ENCODE results near the gene BDH2. TPM values are rescaled to one million over a fixed set of nuclear protein-coding genes. Genes with fewer than 3 reads are reported as not detected.

Gene BDH2
- total RNA-seq, 1 donor from 2014 or later: 27.5 TPM

GRCh38 chr4:103044183-103044582 lies 55.5 kb downstream of the BDH2 start:
- Mint-ChIP-seq H3K4me1 (ENCODE audit: low read depth) (no peaks in the 10 kb centered on the region), H3K9me3 (ENCODE audit: low read depth) (no peaks in the 10 kb centered on the region), H3K4me3 (ENCODE audit: unreplicated experiment) (no peak overlapping the region), H3K27ac (ENCODE audit: unreplicated experiment) (peak overlapping the region; percentile 49), H3K27me3 (ENCODE audit: low read depth) (no peaks in the 10 kb centered on the region), H3K36me3 (ENCODE audit: low read depth) (peaks cover 12% of the 10 kb centered on the region)
- DNase-seq (ENCODE audit: low spot score): no peak
- TF ChIP-seq, protein P1, sequence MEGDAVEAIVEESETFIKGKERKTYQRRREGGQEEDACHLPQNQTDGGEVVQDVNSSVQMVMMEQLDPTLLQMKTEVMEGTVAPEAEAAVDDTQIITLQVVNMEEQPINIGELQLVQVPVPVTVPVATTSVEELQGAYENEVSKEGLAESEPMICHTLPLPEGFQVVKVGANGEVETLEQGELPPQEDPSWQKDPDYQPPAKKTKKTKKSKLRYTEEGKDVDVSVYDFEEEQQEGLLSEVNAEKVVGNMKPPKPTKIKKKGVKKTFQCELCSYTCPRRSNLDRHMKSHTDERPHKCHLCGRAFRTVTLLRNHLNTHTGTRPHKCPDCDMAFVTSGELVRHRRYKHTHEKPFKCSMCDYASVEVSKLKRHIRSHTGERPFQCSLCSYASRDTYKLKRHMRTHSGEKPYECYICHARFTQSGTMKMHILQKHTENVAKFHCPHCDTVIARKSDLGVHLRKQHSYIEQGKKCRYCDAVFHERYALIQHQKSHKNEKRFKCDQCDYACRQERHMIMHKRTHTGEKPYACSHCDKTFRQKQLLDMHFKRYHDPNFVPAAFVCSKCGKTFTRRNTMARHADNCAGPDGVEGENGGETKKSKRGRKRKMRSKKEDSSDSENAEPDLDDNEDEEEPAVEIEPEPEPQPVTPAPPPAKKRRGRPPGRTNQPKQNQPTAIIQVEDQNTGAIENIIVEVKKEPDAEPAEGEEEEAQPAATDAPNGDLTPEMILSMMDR (IDR thresholded peaks at IDR 0.05): no peak

DNA sequence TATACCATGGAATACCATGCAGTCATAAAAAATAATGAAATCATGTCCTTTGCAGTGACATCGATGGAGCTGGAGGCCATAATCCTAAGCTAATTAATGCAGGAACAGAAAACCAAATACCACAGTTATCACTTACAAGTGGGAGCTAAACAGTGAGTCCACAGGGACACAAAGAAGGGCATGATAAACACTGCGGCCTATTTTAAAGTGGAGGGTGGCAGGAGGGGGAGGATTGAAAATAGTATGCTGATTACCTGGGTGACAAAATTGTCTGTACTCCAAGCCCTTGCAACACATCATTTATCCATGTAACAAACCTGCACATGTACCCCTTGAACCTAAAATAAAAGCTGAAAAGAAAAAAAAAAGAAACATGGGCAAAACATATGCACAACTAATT lies 63.5 kb downstream of the BDH2 start:
- H3K4me3 Mint-ChIP-seq (ENCODE audit: unreplicated experiment): no peak overlapping the region
- no peaks in the 10 kb centered on the region for H3K4me1 Mint-ChIP-seq (ENCODE audit: low read depth)
- peaks cover 15% of the 10 kb centered on the region for H3K36me3 Mint-ChIP-seq (ENCODE audit: low read depth)
- H3K9me3 Mint-ChIP-seq (ENCODE audit: low read depth): peaks cover 22% of the 10 kb centered on the region
- TF ChIP-seq, protein P1 (IDR thresholded peaks at IDR 0.05): no peak
- H3K27ac Mint-ChIP-seq (ENCODE audit: unreplicated experiment): no peak overlapping the region
- H3K27me3 Mint-ChIP-seq (ENCODE audit: low read depth): no peaks in the 10 kb centered on the region
- no peak for DNase-seq (ENCODE audit: low spot score)

GRCh38 chr4:103032574-103032973 lies 67.1 kb downstream of the BDH2 start:
- H3K9me3 Mint-ChIP-seq (ENCODE audit: low read depth): peaks cover 22% of the 10 kb centered on the region
- TF ChIP-seq, protein P1 (IDR thresholded peaks at IDR 0.05): peak; percentile 58
- H3K4me3 Mint-ChIP-seq (ENCODE audit: unreplicated experiment): no peak overlapping the region
- H3K36me3 Mint-ChIP-seq (ENCODE audit: low read depth): peaks cover 24% of the 10 kb centered on the region
- H3K4me1 Mint-ChIP-seq (ENCODE audit: low read depth): no peaks in the 10 kb centered on the region
- DNase-seq (ENCODE audit: low spot score): no peak
- no peak overlapping the region for H3K27ac Mint-ChIP-seq (ENCODE audit: unreplicated experiment)
- H3K27me3 Mint-ChIP-seq (ENCODE audit: low read depth): no peaks in the 10 kb centered on the region

GRCh38 chr4:103030791-103031190 lies 68.8 kb downstream of the BDH2 start:
- TF ChIP-seq, protein P1 (IDR thresholded peaks at IDR 0.05): no peak
- no peak overlapping the region for H3K27ac Mint-ChIP-seq (ENCODE audit: unreplicated experiment)
- H3K9me3 Mint-ChIP-seq (ENCODE audit: low read depth): peaks cover 16% of the 10 kb centered on the region
- H3K4me3 Mint-ChIP-seq (ENCODE audit: unreplicated experiment): no peak overlapping the region
- H3K4me1 Mint-ChIP-seq (ENCODE audit: low read depth): no peaks in the 10 kb centered on the region
- DNase-seq (ENCODE audit: low spot score): no peak
- no peaks in the 10 kb centered on the region for H3K27me3 Mint-ChIP-seq (ENCODE audit: low read depth)
- peaks cover 21% of the 10 kb centered on the region for H3K36me3 Mint-ChIP-seq (ENCODE audit: low read depth)

- H3K4me3 Mint-ChIP-seq (ENCODE audit: unreplicated experiment): no peak overlapping the region
- no peaks in the 10 kb centered on the region for H3K27me3 Mint-ChIP-seq (ENCODE audit: low read depth)
- peaks cover 7% of the 10 kb centered on the region for H3K9me3 Mint-ChIP-seq (ENCODE audit: low read depth)
- peaks cover 15% of the 10 kb centered on the region for H3K36me3 Mint-ChIP-seq (ENCODE audit: low read depth)
- TF ChIP-seq, protein P1 (IDR thresholded peaks at IDR 0.05): no peak
- no peak overlapping the region for H3K27ac Mint-ChIP-seq (ENCODE audit: unreplicated experiment)
- no peak for DNase-seq (ENCODE audit: low spot score)
- H3K4me1 Mint-ChIP-seq (ENCODE audit: low read depth): no peaks in the 10 kb centered on the region
These were observed 70.3 kb downstream of the BDH2 start for GRCh38 chr4:103029300-103029699.

Other genes with a start within 250 kb of the BDH2 start
- gene CISD2, start 230.8 kb downstream of the BDH2 start, total RNA-seq: 20.7 to 30.9 TPM (median 29.7 TPM) in 3 replicates
- gene SLC9B1, start 80.1 kb downstream of the BDH2 start, total RNA-seq: 1.1 to 1.3 TPM (median 1.1 TPM) in 3 replicates
- 18.7 to 21.7 TPM (median 20.3 TPM) in 3 replicates for gene SLC9B2, start 23.1 kb downstream of the BDH2 start, total RNA-seq
- gene CENPE, start 98.5 kb upstream of the BDH2 start, total RNA-seq: 4.3 to 10.6 TPM (median 8.2 TPM) in 3 replicates

Measured in chondrocyte (in vitro differentiated cells).